NCI-H2227 (cell line): Measurements from ENCODE around the gene KRT7.

Experiments
- DNase-seq: peaks from one replicate; lab custom pipeline; 2025; ENCODE audit not compliant: unreplicated experiment; lab: John Stamatoyannopoulos, UW

The KRT7 gene

DNA sequence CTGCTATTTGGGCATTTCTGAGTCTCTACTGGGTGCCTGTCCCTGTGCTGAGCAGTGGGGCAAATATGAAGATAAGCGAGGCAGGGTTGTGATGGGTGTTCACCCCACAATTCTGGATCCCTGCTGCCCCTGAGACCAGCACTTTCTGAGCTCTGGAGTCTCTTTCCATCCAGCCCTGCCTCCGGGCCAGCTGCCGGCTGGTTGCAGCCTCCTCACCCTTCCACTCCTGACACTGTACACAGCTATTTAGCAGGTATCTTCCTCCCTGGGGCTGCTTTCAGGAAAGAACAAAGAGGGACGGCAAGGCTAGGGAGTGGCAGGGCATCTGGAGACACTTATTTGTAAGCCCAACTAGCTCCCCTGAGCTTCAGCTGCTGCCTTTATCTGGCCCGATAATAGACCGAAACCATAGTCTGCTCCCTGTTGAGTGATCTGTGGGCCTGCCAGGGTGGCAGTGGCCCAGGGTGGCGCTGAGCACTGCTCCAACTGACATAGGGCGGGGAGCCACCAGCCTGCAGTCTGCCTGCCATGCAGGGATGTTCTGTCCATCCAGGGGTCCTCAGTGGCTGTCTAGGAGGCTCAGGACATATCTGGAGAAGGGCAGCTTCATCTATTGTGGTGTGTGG, 33.6 kb upstream of the KRT7 start:
- no peak for DNase-seq

DNA sequence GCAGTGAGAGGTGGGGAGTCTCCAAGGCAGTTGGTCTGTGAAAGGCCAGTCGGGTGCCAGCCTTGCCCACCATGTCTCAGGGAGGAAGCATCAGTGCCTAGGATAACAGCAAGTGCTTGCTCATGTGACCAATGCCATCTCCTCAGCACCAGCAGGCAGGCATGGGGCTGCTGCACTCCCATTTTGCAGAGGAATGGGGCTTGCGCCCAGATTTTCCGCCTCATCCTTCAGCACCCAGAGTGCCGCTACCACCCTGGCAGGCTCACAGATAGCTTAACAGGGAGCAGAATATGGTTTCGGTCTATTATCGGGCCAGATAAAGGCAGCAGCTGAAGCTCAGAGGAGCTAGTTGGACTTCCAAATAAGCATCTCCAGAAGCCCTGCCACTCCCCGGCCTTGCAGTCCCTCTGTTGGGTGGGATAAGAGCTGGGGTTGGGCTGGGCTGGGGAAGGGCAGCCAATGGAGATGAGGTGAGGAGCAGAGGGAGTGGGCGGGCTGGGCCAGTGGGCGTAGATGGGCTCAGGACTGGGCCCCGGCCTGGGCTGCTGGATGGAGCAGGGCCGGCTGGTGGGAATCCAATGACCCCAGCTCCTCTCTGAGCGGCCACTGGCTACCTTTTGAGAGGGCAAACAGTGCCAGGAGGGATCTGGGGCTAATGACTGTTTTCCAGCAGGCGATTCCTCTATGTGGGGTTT, 32.8 kb upstream of the KRT7 start:
- no peak for DNase-seq

DNA sequence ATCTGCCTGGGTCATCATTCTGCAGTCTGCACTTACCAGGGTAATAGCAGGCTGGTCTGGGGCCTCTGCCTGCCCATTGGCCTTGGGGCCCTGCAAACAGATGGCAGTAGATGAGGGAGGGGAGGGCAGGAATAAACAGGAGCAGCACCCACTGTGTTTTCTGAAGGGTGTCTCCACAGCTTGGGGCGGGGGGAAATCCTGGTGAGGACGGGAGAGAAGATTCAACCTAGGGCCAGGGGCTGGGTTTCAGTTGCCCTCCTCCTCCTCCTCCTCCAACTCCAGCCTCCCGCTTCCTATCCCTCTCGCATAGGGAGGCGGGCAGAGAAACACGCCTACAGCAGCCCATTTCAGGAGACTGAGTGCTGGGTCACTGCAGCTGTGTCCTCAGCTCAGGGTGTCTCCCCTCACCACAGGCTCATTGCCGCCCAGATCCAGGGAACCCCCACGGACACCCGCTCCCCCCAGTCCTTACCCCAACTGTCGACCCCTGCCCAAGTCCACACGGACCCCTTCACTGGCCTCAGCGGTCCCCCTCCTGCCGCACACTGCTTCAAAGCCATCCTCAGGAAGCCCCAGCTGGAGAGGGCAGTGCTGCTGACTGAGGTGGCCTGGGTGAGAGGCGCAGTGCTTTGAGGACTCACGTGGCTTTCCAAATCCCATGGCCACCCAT, 32.1 kb upstream of the KRT7 start:
- DNase-seq, result no peak

DNA sequence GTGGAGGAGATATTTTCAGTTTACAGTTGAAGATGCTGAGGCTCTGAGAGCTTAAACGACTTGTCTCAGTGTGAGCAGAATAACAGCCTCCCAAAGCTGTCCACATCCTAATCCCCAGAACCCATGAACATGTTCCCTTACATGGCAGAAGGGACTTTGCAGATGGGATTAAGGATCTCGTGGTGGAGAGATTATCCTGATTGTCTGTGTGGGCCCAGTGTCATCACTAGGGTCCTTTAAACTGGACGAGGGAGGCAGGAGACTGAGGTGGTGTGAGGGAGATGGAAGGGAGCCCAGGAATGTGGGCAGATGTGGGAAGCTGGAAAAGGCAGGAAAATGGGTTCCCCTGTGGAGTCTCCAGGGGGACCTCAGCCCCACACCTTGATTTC, 31.6 kb upstream of the KRT7 start:
- no peak for DNase-seq

DNA sequence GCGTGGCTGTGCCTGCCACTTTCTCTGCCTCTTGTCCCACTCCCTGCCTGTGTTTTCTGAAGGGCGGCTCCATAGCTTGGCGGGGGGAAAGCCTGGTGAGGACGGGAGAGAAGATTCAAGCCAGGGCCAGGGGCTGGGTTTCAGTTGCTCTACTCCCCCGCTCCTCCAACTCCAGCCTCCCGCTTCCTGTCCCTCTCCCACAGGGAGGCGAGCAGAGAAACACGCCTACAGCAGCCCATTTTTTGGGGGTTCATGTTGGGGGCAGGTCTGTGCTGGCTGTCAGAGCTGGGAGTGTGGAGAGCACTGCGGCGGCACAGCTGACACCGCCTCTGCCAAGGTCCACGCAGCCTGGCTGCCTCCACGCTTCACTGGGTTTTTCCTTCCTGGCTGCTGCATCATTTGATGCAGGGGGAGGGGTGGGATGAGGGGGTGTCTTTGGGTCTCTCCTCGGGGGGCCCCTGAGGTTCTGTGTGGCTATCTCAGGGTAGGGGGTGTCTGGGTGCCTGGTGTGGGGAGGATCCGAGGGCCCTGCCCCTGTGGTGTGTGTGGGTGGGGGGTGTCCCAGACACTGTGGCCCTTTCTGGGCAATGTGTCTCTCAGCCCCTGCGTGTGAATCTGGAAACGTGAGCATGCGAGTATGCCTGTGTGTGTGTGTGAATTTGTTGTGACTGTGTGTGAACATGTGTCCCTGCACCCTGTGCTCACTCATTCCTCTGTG, 30.5 kb upstream of the KRT7 start:
- DNase-seq, result no peak

DNA sequence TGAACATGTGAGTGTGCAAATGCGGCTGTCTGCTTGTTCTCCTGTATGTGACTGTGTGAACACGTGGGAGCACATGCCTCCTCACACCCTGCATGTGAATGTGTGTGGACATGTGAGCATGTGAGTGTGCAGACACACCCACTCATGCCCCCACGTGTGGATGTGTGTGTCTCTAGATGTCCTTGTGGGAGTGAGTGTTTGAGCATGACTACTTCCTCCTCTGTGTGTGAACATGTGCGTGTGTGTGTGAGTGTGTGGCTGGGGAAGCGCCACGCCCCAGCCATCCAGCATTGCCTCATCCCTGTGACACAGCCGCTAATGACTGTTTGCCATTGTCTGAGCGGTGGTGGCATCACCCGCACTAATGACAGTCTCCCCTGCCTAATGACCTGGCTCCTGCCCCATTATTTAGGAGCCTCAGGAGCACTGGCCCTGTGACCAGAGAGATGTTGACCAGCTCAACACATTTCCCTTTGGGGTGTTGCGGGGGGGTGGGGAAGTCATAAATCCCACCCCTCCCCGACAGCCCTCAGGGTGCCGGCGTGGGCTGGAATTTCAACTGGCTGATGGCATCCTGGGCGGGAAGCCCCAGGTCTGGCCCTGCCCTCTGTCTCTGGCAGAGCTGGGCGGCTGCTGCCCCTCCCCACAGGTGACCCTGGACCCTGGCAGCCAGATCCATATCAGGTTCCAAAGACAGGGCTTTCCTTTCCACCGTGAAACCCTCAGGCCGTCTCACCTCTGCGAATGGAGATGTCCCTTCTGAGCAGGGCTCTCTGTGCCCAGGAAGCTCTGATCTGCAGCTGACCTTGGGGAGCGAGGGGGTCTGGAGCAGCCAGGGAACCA, 29.7 kb upstream of the KRT7 start:
- peak; percentile 69 for DNase-seq

DNA sequence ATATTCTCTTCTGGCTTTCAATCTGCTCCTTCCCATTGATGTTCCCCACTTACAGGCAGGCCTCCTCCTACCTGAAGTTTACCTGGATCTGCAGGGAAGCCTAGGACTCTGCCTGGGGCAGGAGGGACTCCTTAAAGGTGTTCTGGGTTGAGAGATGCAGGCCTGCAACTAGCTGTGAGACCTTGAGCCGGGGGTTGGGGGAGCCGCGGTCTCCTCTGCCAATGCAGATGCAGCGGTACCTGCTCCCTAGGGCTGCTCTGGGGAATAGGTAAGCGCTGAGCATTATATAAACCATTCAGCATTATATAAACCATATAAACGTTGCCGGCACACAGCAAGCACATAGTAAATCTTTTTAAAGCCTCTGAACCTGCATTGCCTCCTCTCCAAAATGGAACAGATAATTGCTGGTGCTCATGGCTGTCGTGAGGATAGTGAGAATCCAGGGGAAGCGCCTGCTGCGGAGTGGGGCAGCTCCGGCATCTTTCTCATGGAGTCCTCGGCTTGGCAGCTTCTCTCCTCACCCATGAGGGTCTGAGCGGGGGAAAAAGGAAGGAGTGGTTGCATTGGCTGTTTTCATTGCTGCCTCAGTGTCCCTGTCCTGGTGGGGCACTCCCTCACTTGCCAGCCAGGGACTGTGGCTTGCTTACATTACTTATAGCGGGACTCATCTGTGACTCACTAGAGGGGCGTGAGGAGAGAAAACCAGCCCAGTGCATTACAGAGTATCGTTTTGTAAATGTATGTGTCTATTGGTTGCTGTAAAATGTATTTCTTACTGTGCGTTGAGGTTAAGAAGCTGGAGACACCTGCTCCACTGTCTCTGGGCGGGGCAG, 28.7 kb upstream of the KRT7 start:
- no peak for DNase-seq

DNA sequence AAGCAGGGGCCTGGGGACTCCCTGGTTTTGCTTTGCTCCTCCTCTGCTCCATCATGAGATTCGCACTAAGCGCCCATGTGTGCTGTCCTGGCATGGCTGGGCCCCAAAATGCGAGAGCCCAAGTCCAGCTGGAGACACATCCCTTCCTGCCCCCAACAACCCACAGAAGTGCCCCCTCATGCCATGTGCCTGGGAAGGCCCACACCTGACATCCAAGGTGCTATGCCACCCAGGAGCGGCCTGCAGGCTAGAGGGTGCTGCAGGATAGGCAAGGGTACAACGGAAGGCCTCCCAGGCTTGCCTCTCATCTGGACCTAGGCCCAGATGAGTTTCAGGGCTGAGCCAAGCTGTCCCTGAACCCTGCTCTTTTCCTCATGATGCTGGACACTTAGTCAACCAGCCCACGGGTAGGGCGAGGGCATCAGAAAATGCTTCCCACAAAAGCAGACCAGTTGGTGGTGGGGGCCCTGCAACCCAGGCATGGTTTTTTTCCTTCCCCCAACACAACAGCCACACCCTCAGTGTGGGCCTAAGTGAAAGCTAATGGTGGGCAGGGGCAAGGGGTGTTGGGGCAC, 28.0 kb upstream of the KRT7 start:
- DNase-seq, result no peak

DNA sequence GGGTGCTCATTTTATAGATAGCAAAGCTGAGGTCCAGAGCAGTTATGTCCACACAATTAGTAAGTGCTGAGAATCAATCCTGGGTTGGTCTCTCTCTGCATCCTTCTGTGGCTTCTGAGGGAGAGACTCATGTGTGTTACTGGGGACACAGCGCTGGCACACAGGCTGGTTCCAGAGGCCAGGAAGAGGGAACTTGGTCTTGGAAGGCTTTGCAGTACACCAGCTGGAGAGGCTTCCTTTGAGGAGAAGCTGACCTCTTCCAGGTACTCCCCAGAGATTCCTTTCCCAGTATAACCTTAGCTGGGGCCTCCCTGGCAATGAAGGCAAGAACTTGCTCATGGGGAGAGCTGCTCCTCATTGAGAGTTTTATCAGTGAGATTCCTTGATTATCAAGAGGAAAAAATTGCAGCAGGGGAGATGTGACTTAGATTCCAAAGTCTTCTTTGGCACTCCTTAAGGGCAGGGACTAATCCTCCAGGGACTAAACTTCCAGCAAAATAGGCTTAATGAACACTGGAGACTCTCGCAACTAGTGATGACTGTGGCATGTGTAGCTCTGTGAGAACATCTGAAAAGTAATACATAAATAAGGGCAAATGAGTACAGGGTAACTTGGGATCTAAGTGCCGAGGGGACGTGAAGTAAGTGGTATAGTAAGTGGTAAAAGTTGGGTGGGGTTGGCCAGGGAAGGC, 27.3 kb upstream of the KRT7 start:
- no peak for DNase-seq

DNA sequence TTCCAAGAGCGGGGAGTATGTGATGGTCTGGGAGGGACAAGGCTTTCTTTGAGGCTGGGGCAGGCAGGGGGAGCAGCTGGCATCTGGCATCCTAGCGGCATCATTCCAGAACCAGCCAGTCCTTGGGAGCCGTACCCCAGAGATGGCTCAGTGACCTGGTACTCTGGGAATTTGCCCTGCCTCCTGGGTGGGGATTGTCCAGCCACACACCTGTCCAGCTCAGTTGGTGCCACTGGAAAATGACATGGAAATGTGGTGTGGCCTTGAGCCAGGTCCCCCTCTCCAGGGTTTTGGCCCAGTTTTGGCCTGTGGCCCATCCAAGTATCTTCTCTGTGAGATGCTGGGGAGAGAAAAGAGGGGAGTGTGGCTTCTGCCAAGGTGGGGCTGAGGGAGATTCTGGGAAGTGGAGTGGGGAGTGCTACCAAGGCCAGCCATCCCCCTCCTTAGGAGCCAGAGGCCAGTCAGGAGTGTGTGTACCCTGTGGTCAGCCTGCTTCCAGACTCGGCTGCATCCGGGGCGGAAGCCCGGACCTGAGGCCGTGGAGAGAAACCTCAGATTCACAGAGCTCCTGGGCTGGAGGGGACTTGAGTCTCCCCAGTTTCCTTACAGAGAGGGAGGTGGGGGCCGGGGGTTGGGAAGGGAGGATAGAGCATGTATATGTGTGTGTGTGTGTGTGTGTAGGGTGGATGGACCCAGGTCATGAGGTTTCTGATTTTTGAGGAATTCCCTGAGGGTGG, 26.6 kb upstream of the KRT7 start:
- no peak for DNase-seq

DNA sequence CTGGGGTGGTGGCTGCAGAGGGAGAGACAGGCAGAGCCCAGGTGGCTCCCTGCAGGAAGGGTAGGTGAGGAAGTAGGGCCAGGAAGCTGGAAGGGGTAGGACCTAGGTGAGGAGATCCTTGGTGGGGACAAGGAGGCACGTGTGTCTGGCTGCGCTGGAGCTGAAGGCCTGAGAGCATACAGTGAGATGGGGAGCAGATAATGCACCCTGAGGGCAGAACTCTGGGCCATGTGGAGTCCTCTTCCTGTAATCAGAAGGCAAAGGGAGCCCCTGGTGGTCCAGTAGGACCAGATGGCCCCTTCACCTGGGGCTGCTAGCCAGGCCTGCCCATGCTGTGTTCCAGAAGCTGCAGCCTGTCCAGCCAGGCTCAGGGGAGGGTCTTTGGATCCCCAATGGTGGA, 25.9 kb upstream of the KRT7 start:
- no peak for DNase-seq

DNA sequence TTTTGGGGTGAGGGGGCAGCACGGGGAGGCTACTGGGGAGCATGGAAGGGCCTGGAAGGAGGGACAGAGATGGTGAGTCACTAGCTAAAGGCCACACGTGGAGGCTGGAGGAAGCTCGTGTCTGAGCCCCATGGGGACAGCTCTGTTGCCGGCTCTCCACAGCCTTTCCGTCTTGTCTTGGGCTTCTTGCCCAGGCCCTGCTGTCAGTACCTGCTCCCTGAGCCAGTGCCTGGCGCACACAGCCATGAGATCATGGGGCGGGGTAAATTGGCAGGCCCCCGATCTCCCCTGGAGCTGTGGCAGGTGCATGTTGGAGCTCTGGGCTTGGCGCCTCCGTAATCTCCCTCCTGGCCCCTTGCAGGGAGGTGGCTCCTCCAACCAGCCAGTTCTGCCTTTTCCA, 25.1 kb upstream of the KRT7 start:
- DNase-seq, result no peak

DNA sequence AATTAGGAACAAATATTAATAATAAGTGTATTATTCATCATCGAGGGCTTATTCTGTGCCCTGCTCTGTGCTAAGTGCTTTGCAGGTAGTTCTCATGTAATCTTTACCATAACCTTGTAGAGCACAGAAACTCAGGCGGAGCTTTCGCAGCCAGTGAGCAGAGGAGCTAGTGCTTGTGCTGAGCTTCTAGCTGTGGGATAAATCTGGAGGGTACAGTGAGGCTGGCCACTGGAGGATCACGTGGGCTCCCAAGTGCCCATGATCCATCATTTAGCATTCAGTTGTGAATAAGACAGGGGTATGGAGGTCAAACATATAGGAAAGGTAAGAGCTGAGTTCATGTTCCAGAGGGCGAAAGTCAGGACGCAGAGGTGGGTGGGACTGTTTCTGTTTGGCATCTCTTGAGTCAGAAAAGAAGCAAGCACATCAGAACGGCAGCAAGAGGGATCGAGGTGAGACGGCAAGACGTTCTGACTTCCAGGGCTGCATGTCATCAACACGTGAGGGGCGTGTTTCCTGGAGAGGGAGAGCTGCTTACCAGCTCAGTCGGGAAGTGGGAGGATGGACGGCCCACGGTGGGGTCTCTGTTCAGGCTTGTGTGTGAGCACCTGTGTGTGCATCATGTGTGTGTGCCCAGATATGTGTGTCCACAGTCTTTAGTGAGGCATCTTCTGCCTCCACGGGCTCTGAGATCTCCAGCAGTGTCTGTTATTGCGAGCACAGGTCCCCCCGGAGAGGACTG, 24.4 kb upstream of the KRT7 start:
- no peak for DNase-seq

DNA sequence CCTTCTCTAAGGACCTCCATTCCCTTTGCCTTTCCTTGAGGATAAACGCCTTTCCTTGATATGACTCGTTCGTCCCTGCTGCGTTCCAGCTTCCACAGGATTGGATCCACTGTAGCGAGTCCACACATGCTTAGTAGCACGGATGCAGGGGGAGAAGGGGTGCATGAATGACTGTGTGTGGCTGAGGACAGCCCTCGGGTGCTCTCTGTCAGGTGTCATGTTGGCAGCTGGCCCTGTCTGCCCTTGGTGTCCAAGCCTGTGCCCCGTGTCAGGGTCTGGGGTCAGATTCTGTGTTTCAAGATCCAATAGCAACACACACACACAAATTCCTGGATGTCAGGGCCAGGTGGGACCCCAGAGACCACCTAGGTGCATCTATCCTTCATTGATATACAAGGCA, 23.7 kb upstream of the KRT7 start:
- DNase-seq, result no peak

DNA sequence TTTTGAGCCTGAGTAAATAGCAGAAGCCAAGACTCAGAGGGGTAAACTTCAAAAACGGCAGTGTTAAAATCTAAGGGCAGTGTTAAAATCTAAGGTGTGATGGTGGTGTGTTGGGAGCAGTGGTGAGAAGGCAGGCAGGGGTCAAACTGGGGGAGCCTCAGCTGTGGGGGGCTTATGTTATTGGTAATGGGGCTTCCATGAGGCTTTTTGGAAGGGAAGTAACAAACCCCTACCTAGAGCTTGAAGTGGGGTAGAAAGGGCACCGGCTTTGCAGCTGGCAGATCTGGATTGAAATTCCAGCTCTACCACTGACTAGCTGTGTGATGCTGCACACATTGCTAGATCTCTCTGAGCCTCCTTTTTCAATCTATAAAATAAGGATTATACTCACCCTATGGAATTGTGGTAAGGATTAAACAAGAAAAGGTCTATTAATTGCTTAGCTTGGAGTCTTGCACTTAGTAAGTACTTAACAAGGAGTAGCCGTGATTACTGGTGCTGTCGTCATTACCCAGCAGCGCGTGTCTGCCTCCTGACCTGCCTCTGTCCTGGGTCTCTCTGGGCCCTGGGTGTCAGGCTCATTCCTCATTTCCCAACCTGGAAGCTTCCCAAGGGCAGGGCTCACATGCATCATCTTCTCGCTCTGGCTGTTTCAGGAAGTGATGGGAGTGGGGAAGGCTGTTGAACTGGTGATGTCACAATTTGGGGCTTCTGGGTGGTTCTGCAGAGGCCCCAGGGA, 22.7 kb upstream of the KRT7 start:
- DNase-seq, result no peak

DNA sequence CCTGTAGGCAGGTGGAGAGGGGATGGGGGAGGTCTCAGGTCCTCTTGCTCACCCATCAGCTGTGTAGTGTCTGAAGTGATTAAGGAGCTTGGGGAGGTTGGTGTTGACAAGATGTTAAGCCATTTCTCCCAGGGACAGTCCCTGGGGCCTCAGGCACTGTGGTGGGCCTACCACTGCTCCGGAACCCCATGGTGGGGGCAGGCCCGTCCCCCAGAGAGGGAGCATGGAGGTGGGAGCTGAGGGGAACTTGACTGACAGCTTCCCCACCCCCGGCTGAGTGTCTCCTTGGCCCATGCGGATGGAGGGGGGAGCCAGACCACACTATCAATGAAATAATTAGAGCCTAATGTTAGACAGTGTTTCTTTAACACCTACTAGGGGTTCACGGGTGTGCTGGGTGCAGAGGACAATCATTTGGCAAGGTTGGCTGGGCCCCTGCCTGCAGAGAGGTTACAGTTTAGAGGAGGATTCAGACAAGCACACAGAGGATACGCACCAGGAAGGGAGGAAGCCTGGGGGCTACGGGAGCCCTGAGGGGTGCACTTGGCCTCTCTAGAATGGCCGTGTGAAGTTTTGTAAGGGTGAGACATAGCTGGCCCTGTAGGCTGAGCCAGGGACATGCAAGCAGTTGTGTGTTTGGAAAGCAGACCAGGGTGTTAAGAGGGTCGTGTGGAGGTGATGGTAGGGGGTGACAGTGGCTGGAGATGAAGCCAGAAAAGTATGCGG, 22.0 kb upstream of the KRT7 start:
- no peak for DNase-seq
